ENCODE results near the gene GATA3. TPM values are rescaled to one million over a fixed set of nuclear protein-coding genes. Genes with fewer than 3 reads are reported as not detected.

The GATA3 gene
- polyA plus RNA-seq, 12 donors = 0.43 to 71.0 (median 0.59) TPM; not detected in 2

DNA sequence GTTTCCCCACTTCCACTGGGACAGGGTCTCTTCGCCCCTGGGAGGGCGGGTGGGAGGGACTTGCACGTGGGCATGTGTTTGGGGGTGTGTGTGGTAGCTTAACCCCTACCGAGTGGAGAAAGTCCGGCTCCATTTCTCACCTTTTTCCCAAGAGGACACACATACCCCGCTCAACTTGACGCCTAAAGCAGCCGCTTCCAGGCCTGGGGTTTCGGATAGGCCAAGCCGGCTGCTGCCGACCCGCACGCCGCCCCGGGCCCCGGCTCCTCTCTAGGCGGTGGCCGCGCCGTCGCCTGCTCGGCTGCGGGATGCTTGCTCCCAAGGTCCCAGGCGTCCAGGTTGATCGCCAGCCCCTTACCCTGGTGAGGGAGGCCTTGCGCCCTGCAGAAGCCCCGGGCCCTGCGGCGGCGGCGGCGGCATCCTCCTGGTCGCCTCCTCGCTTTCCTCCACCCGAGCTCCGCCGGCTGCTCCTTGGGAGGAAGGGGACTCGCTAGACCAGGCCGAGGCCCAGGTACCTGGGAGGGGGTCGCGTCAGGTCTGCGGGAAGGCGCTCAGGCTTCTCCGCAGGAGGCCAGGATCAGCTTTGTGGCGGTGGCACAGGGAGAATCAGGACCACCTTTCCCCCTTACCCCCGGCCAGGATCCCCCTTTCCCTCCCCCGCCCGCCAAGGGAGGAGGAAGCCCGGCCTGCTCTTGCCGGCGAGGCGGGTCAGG, 3.2 kb upstream of the GATA3 start:
- no peak for DNase-seq

DNA sequence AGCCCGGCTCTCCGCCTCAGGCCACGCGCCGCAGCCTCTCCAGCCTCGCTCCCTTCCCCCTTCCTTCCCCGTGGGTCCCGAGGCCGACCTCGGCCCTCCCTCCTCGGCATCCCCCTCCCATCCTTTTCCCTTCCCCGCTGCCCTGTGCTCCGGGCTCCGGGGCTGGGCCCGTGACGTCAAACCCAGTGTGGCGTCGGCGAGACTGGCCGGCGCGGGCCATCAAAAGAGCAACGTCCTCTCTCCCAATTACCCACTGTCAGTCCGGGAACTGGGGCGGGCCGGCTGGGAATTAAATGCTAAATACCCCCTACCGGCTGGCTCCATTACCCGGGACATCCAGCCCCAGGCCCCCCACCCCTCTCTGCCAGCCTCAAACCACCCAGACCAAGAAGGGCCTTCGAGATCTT, 2.6 kb upstream of the GATA3 start:
- DNase-seq = no peak

DNA sequence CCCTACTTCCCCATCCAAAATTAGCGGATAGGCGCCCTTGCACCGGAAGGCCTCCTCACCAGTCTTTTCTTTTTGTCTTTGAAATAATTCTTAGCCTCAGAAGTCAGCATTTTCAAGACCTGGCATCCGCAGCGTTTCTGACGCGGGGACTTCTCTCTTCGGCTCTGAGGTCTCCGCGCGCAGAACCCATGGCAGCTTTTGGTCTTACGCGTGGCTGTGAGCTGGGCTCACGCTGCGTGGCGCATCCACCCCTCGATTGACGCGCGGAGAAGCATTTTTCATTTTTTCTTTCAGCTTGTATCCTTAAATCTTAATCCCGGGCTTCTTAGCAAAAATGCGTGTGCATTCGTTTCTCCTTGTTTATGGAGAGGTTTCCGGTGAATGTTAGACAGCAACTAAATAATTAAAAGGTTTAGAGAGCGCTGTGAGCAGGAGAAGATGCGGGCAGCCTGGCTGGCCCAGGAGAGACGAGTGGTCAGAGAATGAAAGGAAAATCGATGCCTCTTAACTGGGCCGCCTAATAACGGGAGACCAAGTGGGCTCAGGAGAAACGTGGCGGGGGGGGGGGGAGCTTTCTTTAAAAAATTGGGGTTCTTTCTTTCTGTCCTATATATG, 2.0 kb upstream of the GATA3 start:
- DNase-seq = no peak

DNA sequence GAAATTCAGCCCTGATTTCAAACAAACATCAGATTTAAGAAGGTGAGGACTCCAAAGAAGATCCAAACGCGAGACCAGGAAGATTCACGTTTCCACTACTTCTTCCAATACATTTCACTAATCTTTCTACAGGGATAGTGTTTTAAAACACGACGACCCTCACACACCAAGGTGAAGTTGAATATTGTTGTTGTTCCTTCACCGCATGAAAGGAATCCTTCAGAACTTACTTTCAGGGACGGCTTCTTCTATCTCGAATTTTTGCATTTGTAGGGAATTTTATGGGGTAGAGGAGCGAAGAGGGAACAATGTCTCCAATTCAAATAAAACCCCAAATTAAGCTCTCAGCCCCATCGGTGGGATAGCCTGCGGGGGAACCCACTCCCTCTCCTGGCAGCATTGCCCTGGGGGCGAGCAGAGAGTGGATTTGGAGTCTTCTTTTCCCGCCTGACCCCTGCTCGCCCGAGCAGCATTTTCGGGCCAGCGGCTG, 1.5 kb upstream of the GATA3 start:
- no peak for DNase-seq

DNA sequence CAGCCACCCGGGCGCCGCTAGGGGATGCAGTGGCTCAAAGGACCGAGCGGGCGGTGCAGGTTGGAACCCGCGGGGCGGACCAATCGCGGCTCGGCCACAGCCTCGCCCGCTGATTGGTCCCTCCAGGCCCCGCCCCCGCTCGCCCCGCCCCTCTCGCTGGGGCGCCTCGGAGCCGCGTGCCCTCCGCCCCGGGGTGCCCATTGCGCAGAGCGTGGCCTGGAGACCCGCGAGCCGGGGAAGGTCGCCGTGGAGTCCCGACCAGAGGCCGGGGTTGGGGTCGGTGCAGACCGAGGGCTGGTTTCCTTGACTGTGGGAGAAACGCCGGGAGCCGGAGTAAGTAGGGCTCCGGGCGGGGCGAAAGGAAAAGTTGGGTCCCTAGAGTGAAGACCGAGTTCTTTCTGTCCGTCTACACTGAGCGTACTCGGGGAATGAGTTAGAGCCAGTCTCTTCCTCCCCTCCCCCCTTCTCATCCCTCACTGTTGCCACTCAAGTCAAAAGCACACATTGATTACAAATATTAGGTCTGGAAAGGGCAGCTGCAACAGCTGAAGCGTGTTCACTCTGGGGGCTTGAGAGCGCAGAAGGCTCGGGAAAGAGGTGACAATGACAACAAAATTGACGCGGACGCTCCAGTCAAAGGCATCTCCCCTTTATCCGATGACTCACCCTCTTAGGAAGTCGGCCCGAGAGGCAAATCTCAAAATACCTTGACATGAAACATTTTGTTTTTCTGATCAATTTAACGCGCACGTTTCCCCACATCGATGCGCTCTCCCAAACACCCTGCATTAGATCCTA, 843 bp upstream of the GATA3 start:
- peak; percentile 57 for DNase-seq

DNA sequence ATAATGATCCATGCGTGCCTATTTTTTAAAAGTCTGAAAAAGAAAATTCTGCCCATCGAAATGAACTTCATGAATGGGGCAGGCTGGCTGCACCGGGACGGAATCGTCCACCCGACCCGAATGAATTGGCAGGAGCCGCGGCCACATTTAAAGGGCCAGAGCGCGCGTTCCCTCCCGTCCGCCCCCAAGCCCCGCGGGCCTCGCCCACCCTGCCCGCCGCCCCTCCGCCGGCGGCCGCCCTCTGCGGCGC, 319 bp upstream of the GATA3 start:
- DNase-seq = no peak

DNA sequence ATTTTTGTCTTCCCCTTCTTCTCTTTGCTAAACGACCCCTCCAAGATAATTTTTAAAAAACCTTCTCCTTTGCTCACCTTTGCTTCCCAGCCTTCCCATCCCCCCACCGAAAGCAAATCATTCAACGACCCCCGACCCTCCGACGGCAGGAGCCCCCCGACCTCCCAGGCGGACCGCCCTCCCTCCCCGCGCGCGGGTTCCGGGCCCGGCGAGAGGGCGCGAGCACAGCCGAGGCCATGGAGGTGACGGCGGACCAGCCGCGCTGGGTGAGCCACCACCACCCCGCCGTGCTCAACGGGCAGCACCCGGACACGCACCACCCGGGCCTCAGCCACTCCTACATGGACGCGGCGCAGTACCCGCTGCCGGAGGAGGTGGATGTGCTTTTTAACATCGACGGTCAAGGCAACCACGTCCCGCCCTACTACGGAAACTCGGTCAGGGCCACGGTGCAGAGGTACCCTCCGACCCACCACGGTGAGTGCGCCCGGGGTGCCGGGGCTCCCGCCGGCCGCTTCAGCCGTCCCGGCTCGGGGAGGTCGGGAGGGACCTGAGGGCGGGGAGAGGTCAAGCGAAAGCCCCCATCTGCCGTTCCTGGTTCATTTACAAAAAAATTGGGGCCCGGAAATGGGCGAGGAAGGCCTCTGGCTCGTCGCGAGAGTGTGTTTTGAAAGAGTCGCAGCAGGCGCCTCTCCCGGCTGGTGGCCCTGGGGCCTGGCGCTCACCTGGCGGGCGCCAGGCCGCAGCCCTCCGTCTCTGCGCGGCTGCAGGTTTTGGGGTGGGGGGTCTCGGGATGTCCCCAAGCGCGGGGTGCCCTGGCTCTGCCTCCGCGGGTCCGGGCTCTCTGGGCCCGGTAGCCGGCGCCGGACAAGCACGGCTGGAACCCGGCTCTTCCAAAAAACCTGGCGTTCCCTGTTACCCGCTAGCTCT, 1.2 kb downstream of the GATA3 start:
- DNase-seq = no peak

DNA sequence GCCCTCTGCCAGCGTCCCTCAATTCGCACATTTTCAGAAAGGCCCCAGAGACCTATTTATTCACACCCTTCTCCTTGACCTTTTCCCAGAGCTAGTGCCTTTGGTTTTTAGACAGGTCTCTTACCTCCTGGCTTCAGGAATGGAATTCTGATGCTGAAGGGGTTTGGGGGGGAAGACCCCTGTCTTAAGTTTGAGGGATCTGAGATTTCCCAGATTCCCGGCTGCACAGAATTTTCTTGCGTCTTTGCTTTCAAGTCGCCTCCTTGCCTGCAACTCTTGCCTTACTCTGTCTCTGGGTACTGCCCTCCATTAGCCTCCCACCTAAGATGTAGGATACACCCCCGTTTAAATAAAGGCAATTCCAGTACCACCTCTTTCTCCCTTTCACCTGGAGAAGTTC, 1.9 kb downstream of the GATA3 start:
- no peak for DNase-seq

DNA sequence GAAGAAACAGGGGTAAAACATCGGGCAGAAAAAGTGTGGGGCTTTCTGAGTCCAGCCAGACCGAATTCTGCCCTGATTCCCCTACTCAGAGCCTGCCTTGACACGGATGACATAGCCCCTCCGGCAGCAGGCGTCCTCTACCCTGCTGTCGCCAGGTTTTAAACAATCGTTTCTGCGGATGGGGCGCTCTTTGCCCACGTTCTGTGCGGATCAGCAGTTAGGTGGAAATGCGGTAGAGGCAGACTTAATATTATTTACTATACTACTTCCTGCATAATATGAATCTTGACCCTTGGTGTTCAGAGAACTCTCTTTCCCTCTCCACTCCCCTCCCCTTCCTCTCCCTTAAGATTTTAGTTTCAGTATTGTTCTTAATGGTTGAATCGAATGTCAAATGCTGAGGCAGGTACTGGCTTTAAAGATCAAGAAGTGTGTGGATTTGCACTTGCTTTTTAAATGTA, 2.4 kb downstream of the GATA3 start:
- no peak for DNase-seq

DNA sequence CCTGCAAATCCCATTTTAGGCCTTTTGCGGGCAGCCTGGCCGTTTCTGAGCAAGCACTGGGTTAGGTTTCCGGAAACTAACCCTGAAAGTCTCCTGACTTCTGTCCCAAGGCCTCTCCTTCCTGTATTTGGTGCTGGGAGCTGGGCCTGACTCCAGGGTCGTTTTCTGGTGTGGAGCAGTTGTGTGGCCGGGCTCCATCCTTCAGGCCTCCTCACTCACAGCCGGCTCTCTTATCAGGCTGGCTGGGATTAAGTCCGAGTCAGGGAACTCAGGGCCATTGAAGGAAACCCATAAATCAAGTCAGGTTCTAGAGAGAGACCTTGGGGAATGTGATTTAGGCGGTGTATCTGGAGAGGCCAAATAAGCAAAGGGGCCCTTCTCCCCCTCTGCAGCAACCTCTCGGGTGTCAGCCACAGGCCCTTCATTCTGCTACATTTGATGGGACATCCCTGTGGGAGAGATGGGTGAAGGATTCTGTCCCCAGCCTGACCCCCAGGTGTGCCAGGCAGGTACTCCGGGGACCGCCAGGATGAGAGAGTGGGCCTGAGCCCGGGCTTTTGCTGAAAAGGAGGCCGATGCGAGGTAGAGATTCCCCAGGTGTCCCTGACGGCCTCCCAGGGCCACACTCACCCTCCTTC, 3.3 kb downstream of the GATA3 start:
- DNase-seq = no peak

DNA sequence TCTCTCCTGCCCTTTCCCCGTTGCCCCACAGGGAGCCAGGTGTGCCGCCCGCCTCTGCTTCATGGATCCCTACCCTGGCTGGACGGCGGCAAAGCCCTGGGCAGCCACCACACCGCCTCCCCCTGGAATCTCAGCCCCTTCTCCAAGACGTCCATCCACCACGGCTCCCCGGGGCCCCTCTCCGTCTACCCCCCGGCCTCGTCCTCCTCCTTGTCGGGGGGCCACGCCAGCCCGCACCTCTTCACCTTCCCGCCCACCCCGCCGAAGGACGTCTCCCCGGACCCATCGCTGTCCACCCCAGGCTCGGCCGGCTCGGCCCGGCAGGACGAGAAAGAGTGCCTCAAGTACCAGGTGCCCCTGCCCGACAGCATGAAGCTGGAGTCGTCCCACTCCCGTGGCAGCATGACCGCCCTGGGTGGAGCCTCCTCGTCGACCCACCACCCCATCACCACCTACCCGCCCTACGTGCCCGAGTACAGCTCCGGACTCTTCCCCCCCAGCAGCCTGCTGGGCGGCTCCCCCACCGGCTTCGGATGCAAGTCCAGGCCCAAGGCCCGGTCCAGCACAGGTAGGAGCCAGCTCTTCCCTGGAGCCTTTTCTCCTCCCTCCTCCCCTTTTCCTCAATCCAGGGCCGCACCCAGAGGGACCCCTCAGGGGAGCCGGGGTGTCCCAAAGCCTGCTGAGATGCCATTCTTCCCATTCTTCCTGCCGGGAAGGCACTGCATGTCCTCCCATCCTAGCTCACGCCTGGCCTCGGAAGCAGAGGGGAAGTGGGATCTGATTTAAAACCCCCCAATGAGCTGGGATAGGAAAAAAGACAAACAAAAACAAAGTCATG, 4.0 kb downstream of the GATA3 start:
- no peak for DNase-seq

DNA sequence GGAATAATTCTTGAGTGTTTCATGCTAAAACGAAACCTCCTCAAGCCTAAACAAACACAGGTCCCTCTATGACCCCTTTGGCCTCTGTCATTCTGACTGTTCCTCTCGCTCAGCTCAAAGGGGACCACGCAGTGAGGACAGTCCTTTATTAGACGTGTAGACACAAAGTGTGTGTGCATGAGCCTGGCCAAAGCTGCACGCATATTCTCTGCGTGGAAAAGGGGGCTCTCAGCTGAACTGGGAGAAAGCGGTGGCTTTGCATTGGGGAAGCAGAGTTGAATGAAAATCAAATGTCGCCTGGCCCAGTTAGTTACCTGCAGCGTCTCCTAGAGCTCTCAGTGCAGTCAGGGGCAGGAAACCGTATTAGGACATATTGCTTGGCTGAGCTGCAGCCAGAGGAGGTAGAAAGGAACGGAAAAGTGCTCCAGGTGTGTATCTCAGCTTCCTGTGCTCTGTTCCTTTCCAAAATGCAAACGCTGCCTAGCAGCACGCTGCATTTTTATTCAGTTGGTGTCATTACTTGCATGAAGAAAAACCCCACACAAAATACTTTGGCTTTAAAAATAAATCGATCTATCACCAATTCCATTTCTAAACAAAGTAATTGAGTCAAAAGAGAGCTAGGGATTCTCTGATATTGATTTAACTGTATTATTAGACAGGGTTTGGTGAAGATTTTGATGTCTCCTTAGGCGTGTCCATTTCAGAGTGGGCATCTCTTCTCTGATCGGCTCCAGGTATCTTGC, 4.9 kb downstream of the GATA3 start:
- no peak for DNase-seq

DNA sequence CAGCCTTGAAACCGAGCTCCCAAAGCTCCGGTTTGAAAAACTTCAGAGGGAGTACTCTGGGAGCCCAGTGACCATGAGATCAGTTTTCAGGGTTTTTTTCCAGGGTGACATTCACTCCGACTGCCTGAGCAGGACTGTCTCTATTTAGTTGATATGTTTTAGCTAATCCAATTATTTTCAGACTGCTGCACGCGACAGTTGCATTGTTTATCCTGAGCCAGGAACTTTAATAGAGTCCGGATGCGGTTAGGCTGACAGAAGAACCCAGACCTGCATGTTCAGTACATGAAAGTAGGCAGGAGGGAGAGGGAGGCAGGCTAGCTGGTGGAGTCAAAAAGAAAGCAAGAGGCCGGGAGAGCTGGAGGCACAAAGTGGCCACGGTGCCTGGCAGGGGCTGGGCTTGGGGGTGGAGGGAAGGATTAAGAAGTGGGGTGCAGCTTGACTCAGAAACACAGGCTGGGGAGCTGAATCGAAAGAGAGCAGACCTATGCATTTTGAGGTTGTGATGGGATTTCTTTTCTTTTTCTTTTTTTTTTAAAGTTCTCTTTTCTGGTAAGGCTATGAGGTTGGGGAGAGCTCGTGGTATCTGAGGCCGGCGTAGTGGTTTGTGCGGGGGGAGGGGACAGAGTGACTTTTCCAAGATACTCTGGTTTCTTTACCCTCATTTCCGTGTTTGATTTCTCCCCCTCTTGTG, 5.7 kb downstream of the GATA3 start:
- no peak for DNase-seq

DNA sequence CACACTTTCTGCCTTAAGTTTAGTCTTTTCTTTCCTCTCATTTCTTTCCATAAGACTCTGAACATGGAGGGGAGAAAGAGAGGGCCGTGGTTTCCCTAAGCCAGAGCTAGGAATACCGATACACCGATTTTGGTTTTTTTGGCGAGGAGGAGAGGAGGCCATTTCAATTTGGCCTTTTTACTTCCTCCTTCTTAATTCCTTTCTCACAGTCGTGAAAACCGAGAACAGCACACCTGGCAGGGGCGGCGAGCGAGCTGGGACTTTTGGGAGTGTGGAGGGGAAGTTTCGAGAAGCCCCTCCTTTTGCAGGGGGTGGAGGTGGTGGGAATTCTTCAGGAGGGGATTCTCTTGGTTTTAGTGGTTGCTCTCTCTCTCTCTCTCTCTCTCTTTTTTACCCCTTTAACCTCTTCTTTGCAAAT, 6.2 kb downstream of the GATA3 start:
- DNase-seq = no peak

DNA sequence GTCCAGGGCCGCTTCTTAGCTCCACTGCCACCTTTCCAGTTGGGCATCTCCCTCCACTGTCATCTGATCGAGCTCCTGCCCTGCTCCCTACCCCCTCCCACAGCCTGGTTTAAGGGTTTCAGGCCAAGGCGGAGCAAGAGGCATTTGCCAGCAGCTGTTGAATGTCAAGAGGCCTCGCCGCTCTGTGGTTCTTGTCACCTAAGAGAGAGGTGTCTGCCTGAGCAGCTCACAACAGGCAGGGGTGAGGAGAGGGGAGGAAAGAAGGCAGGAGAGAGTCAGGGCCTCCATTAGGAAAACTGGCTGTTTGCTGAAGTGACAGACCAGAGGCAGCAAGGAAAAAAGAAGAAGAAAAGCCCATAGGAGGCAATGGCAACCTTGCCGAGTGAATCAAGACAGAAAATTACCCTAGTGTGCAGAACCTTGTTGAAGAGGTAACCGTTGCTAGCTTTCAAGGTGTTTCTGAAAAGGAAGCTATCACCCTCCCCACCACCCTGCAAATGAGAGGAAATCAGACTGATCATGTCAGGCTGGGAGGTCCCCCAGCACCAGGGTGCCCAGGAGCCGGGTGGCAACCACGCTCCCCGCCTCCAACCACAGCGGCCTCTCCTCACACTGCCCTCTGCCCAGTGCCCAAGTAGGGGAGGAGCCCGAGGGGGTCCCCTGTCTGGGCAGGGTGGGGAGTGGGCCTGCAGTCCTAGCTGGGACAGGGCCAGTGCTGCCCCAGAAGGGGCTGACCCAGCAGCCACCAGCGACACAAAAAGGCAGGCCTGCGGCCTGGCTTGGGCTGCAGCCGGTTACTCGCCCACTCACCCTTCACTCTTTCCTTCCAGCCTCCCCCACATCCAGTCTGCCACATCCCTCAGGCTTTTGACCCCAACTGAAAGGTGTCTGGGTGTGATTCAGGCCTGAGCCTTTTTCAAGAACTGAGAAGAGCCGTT, 7.1 kb downstream of the GATA3 start:
- DNase-seq = no peak

DNA sequence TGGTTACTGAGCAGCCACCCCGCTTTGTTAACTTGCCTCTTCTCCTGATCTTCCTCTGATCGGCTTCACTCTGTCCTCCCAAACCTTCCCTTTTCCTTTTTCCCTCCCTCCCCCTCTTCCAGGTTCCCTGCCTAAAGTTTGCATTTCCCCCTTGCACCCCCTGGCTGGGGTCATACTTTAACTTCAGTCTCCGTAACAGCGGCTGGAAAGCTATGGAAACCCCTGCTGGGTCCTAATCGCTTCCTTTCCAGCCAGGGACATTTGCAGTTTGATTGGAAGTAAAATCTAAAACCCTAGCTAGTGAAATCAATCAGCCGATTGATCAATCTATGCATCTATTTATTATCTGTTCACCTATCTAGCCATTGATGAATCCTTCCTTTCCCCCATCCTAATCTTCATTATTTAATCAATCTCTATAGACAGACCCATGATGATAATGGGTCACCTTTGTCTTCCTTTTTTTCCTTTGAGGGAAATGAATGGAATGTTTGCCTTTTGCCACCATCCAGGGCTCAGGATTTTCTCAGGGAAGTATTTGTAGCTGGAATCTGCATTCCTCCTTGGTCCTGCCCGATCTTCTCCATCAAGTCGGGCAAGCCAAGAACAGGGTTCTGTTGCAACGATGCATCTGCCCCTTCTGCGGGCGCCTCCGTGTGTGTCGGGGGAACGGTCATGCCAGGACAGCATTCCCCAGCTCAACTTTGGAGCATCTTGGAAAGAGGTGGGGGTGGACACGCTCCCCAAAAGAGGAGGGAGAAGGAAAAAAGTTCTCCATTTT, 8.8 kb downstream of the GATA3 start:
- DNase-seq = no peak

DNA sequence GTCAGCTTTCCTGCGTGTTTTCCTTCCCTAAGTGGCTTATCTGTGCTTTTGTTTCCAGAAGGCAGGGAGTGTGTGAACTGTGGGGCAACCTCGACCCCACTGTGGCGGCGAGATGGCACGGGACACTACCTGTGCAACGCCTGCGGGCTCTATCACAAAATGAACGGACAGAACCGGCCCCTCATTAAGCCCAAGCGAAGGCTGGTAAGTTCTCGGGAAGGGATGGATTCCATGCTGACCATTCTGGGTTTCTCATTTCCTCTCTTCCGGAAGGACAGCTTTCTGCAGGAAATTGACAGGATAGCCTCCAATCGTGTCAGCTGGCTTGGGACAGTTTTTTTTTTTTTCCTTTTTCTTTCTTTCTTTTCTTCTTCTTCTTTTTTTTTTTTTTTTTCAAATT, 9.4 kb downstream of the GATA3 start:
- no peak for DNase-seq
